WTC11 (cell line): ENCODE results near the gene SMAD6. TPM values are rescaled to one million over a fixed set of nuclear protein-coding genes. Genes with fewer than 3 reads are reported as not detected.
A peak's percentile ranks its signal among the peaks of the same experiment; 100 is the strongest.

Source experiments
- ATAC-seq: fragments of 200-7000 bp; cut with Tn5 transposase; 2 replicates; pipeline ENCODE4 v1.10.0; 2021; ENCODE audit warnings: mild to moderate bottlenecking, moderate library complexity
- CTCF ChIA-PET: fragments of 300-600 bp; sonication (Branson Sonifier 250); formaldehyde crosslinking; loops from one replicate; lab custom pipeline; 2021; ENCODE audit warnings: antibody characterized with exemption; lab: Charles Lee
- POLR2A ChIA-PET: fragments of 350-600 bp; sonication (Branson Sonifier 250); formaldehyde crosslinking; loops from one replicate; lab custom pipeline; 2021; ENCODE audit warnings: antibody characterized with exemption; lab: Charles Lee
- DNase-seq: peaks from one replicate; pipeline ENCODE4 v3.0.0; 2021; ENCODE audit warnings: low spot score
- H3K27ac Mint-ChIP-seq: 2 replicates; pipeline ENCODE4 v1.8.0; 2021; ENCODE audit warnings: mixed read lengths
- H3K27me3 Mint-ChIP-seq: 2 replicates; pipeline ENCODE4 v1.8.0; 2021; ENCODE audit warnings: low read depth, mild to moderate bottlenecking, moderate library complexity, mixed read lengths
- H3K36me3 Mint-ChIP-seq: 2 replicates; pipeline ENCODE4 v1.8.0; 2021; ENCODE audit warnings: mixed read lengths
- H3K4me1 Mint-ChIP-seq: 2 replicates; pipeline ENCODE4 v1.8.0; 2022; ENCODE audit warnings: mixed read lengths
- H3K4me3 Mint-ChIP-seq: 2 replicates; pipeline ENCODE4 v1.8.0; 2021; ENCODE audit warnings: mild to moderate bottlenecking, moderate library complexity, mixed read lengths
- H3K9me3 Mint-ChIP-seq: 2 replicates; pipeline ENCODE4 v1.8.0; 2021; ENCODE audit warnings: mixed read lengths
- AFF4 ChIP-seq: sonication (generic); formaldehyde crosslinking; IDR thresholded peaks from 2 replicates; pipeline ENCODE4 v1.8.1; 2023; ENCODE audit warnings: mild to moderate bottlenecking, missing genetic modification reagents, borderline replicate concordance
- ARID4B ChIP-seq: sonication (generic); formaldehyde crosslinking; IDR thresholded peaks from 2 replicates; pipeline ENCODE4 v1.8.0; 2023; ENCODE audit warnings: missing genetic modification reagents, mild to moderate bottlenecking, borderline replicate concordance
- E2F5 ChIP-seq: sonication (generic); formaldehyde crosslinking; IDR thresholded peaks from 2 replicates; pipeline ENCODE4 v1.8.1; 2022; ENCODE audit warnings: mild to moderate bottlenecking, moderate library complexity, missing genetic modification reagents
- JUN ChIP-seq: sonication (generic); formaldehyde crosslinking; IDR thresholded peaks from 2 replicates; pipeline ENCODE4 v1.8.0; 2023; ENCODE audit warnings: mild to moderate bottlenecking, missing genetic modification reagents
- MYBL2 ChIP-seq: sonication (generic); formaldehyde crosslinking; IDR thresholded peaks from 2 replicates; pipeline ENCODE4 v1.8.1; 2023; ENCODE audit warnings: mild to moderate bottlenecking, moderate library complexity, missing genetic modification reagents
- NFATC4 ChIP-seq: fragments of 250-450 bp; sonication (Bioruptor Pico); IDR thresholded peaks from 2 replicates; pipeline ENCODE4 v1.9.0; 2021; ENCODE audit warnings: mild to moderate bottlenecking
- NR2C2 ChIP-seq: sonication (generic); formaldehyde crosslinking; IDR thresholded peaks from 2 replicates; pipeline ENCODE4 v1.8.0; 2022; ENCODE audit warnings: mild to moderate bottlenecking, missing genetic modification reagents
- NR3C1 ChIP-seq: sonication (generic); formaldehyde crosslinking; conservative IDR thresholded peaks from 2 replicates; pipeline ENCODE4 v1.8.1; 2023; ENCODE audit warnings: low read depth, mild to moderate bottlenecking, missing genetic modification reagents
- PREB ChIP-seq: sonication (generic); formaldehyde crosslinking; IDR thresholded peaks from 2 replicates; pipeline ENCODE4 v1.8.1; 2022; ENCODE audit warnings: mild to moderate bottlenecking, missing genetic modification reagents, moderate library complexity, borderline replicate concordance
- SMAD3 ChIP-seq: sonication (generic); formaldehyde crosslinking; IDR thresholded peaks from 2 replicates; pipeline ENCODE4 v1.8.0; 2022; ENCODE audit warnings: missing genetic modification reagents, mild to moderate bottlenecking, borderline replicate concordance
- USF2 ChIP-seq: sonication (generic); formaldehyde crosslinking; IDR thresholded peaks from 2 replicates; pipeline ENCODE4 v1.8.1; 2023; ENCODE audit warnings: mild to moderate bottlenecking, missing genetic modification reagents, moderate library complexity
- ZNF121 ChIP-seq: sonication (generic); formaldehyde crosslinking; IDR thresholded peaks from 2 replicates; pipeline ENCODE4 v1.8.0; 2023; ENCODE audit warnings: missing genetic modification reagents
- ZNF219 ChIP-seq: sonication (generic); formaldehyde crosslinking; IDR thresholded peaks from 2 replicates; pipeline ENCODE4 v1.8.0; 2023; ENCODE audit warnings: missing genetic modification reagents, mild to moderate bottlenecking, borderline replicate concordance
- ZNF671 ChIP-seq: fragments of 250-450 bp; sonication (Bioruptor Pico); IDR thresholded peaks from 2 replicates; pipeline ENCODE4 v1.8.0; 2021; ENCODE audit warnings: mild to moderate bottlenecking
- total RNA-seq: library from RNA; stranded (reverse); gene quantifications from 3 replicates; pipeline ENCODE4 v1.2.3, GENCODE V29; 2021
- TF ChIP-seq, protein P1 (sequence below): sonication (generic); formaldehyde crosslinking; conservative IDR thresholded peaks from 2 replicates; pipeline ENCODE4 v1.8.1; 2022; ENCODE audit warnings: mild to moderate bottlenecking, missing genetic modification reagents
- TF ChIP-seq, protein P2 (sequence below): sonication (generic); formaldehyde crosslinking; IDR thresholded peaks from 2 replicates; pipeline ENCODE4 v1.8.0; 2022; ENCODE audit warnings: mild to moderate bottlenecking, missing genetic modification reagents
- TF ChIP-seq, protein P3 (sequence below): sonication (generic); formaldehyde crosslinking; IDR thresholded peaks from 2 replicates; pipeline ENCODE4 v1.8.1; 2023; ENCODE audit warnings: mild to moderate bottlenecking, missing genetic modification reagents
- TF ChIP-seq, protein P4 (sequence below): sonication (generic); formaldehyde crosslinking; IDR thresholded peaks from 2 replicates; pipeline ENCODE4 v1.8.1; 2022; ENCODE audit warnings: low read depth, missing genetic modification reagents, borderline replicate concordance

SMAD6 gene
- total RNA-seq, 1 experiment from 2014 or later = 13.9 TPM

GRCh38 chr15:66670762-66671580 lies 31.1 kb upstream of the SMAD6 start (continued):
- TF ChIP-seq AFF4 (CRISPR knock-in tag) = no peak
- TF ChIP-seq, protein P1, sequence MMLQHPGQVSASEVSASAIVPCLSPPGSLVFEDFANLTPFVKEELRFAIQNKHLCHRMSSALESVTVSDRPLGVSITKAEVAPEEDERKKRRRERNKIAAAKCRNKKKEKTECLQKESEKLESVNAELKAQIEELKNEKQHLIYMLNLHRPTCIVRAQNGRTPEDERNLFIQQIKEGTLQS (CRISPR knock-in tag) = no peak
- peak; percentile 68; the same call in 1 of the 2 replicates for TF ChIP-seq ZNF121
- TF ChIP-seq, protein P2, sequence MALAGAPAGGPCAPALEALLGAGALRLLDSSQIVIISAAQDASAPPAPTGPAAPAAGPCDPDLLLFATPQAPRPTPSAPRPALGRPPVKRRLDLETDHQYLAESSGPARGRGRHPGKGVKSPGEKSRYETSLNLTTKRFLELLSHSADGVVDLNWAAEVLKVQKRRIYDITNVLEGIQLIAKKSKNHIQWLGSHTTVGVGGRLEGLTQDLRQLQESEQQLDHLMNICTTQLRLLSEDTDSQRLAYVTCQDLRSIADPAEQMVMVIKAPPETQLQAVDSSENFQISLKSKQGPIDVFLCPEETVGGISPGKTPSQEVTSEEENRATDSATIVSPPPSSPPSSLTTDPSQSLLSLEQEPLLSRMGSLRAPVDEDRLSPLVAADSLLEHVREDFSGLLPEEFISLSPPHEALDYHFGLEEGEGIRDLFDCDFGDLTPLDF = no peak
- no peak for TF ChIP-seq USF2 (CRISPR knock-in tag)
- TF ChIP-seq SMAD3 (CRISPR knock-in tag) = no peak
- TF ChIP-seq NR3C1 (CRISPR knock-in tag) = no peak

- H3K9me3 Mint-ChIP-seq = peaks cover 2% of the 10 kb centered on the region
- ChIA-PET CTCF (interaction anchor here (1.4 to 2.5 kb wide), 6 partner anchors 11 to 54 kb away, joined by 4 to 13 read pairs (median 10); partner anchors contain the start of gene SMAD6), POLR2A (no interaction called here)
- H3K4me3 Mint-ChIP-seq = no peak overlapping the region
- H3K36me3 Mint-ChIP-seq = peaks cover 1% of the 10 kb centered on the region
- ATAC-seq (no peak), DNase-seq (no peak)
- H3K27me3 Mint-ChIP-seq = peaks cover 11% of the 10 kb centered on the region
- H3K4me1 Mint-ChIP-seq = peaks cover 26% of the 10 kb centered on the region
- H3K27ac Mint-ChIP-seq = peak overlapping the region; percentile 50; the same call in 1 of the 2 replicates
- TF ChIP-seq ARID4B (CRISPR knock-in tag) = no peak
- TF ChIP-seq ZNF671 (CRISPR knock-in tag) = no peak
- TF ChIP-seq MYBL2 = no peak
- no peak for TF ChIP-seq E2F5
- TF ChIP-seq NR2C2 = no peak
- TF ChIP-seq, protein P3, sequence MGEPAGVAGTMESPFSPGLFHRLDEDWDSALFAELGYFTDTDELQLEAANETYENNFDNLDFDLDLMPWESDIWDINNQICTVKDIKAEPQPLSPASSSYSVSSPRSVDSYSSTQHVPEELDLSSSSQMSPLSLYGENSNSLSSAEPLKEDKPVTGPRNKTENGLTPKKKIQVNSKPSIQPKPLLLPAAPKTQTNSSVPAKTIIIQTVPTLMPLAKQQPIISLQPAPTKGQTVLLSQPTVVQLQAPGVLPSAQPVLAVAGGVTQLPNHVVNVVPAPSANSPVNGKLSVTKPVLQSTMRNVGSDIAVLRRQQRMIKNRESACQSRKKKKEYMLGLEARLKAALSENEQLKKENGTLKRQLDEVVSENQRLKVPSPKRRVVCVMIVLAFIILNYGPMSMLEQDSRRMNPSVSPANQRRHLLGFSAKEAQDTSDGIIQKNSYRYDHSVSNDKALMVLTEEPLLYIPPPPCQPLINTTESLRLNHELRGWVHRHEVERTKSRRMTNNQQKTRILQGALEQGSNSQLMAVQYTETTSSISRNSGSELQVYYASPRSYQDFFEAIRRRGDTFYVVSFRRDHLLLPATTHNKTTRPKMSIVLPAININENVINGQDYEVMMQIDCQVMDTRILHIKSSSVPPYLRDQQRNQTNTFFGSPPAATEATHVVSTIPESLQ (CRISPR knock-in tag) = no peak
- no peak for TF ChIP-seq JUN (CRISPR knock-in tag)
- TF ChIP-seq, protein P4, sequence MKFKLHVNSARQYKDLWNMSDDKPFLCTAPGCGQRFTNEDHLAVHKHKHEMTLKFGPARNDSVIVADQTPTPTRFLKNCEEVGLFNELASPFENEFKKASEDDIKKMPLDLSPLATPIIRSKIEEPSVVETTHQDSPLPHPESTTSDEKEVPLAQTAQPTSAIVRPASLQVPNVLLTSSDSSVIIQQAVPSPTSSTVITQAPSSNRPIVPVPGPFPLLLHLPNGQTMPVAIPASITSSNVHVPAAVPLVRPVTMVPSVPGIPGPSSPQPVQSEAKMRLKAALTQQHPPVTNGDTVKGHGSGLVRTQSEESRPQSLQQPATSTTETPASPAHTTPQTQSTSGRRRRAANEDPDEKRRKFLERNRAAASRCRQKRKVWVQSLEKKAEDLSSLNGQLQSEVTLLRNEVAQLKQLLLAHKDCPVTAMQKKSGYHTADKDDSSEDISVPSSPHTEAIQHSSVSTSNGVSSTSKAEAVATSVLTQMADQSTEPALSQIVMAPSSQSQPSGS (CRISPR knock-in tag) = no peak
- no peak for TF ChIP-seq ZNF219
- TF ChIP-seq NFATC4 = no peak
- no peak for TF ChIP-seq PREB (CRISPR knock-in tag)
These were observed 29.2 kb upstream of the SMAD6 start for GRCh38 chr15:66672867-66673266.
